ENCODE data around the gene PHYHD1.
A peak's percentile ranks its signal among the peaks of the same experiment; 100 is the strongest.
"Not testable (repeated sequence)": the region's sequence is repeated elsewhere in the genome, so short reads cannot be mapped to it uniquely, and the experiment has no call there.

Gene PHYHD1

GRCh38 chr9:128929560-128929959 lies 8.8 kb downstream of the PHYHD1 start:
- Mint-ChIP-seq H3K4me3 (no peak overlapping the region), H3K4me1 (peaks cover 9% of the 10 kb centered on the region), H3K27ac (no peak overlapping the region), H3K9me3 (no peaks in the 10 kb centered on the region), H3K27me3 (no peaks in the 10 kb centered on the region)
- DNase-seq (no peak), ATAC-seq (no peak)

- H3K27me3 Mint-ChIP-seq, result no peaks in the 10 kb centered on the region
- H3K9me3 Mint-ChIP-seq, result no peaks in the 10 kb centered on the region
- ATAC-seq (no peak), DNase-seq (no peak)
- H3K4me3 Mint-ChIP-seq, result no peak overlapping the region
- H3K27ac Mint-ChIP-seq, result peak overlapping the region in 1 of 2 donors; percentile 19
- H3K4me1 Mint-ChIP-seq, result no peaks in the 10 kb centered on the region
These were observed 12.9 kb downstream of the PHYHD1 start for GRCh38 chr9:128933731-128934130.

GRCh38 chr9:128936171-128936865 lies 15.5 kb downstream of the PHYHD1 start:
- H3K27ac Mint-ChIP-seq, result no peak overlapping the region
- no peaks in the 10 kb centered on the region for H3K9me3 Mint-ChIP-seq
- H3K4me1 Mint-ChIP-seq, result no peaks in the 10 kb centered on the region
- H3K4me3 Mint-ChIP-seq, result no peak overlapping the region
- DNase-seq (no peak), ATAC-seq (no peak)
- no peaks in the 10 kb centered on the region for H3K27me3 Mint-ChIP-seq

- no peak for ATAC-seq
- no peak overlapping the region for H3K27ac Mint-ChIP-seq
- no peak overlapping the region for H3K4me3 Mint-ChIP-seq
- H3K4me1 Mint-ChIP-seq, result no peaks in the 10 kb centered on the region
- no peaks in the 10 kb centered on the region for H3K27me3 Mint-ChIP-seq
- H3K9me3 Mint-ChIP-seq, result no peaks in the 10 kb centered on the region
- no peak for DNase-seq
These were observed 16.8 kb downstream of the PHYHD1 start for GRCh38 chr9:128937310-128938165.

- no peaks in the 10 kb centered on the region for H3K9me3 Mint-ChIP-seq
These were observed 19.6 kb downstream of the PHYHD1 start for GRCh38 chr9:128940271-128940921.

GRCh38 chr9:128940946-128941755 lies 20.4 kb downstream of the PHYHD1 start:
- ATAC-seq (no peak), DNase-seq (no peak)
- Mint-ChIP-seq H3K4me1 (peaks cover 17% of the 10 kb centered on the region), H3K9me3 (no peaks in the 10 kb centered on the region), H3K27me3 (no peaks in the 10 kb centered on the region), H3K27ac (no peak overlapping the region), H3K4me3 (no peak overlapping the region)

More at GRCh38 chr9:128940271-128940921, 19.6 kb downstream of the PHYHD1 start:
- Mint-ChIP-seq H3K27ac (no peak overlapping the region), H3K27me3 (no peaks in the 10 kb centered on the region), H3K4me3 (no peak overlapping the region), H3K4me1 (peaks cover 9% of the 10 kb centered on the region)
- DNase-seq, result no peak
- no peak for ATAC-seq

GRCh38 chr9:128943832-128944620 lies 23.2 kb downstream of the PHYHD1 start:
- Mint-ChIP-seq H3K4me3 (no peak overlapping the region), H3K27ac (peak overlapping the region in 1 of 2 donors; percentile 27), H3K4me1 (peaks cover 40% of the 10 kb centered on the region), H3K27me3 (no peaks in the 10 kb centered on the region), H3K9me3 (no peaks in the 10 kb centered on the region)
- DNase-seq (no peak), ATAC-seq (no peak)

GRCh38 chr9:128944966-128945365 lies 24.2 kb downstream of the PHYHD1 start:
- H3K9me3 Mint-ChIP-seq, ATAC-seq, DNase-seq, H3K27me3 Mint-ChIP-seq, H3K4me3 Mint-ChIP-seq, H3K27ac Mint-ChIP-seq: not testable (repeated sequence)
- H3K4me1 Mint-ChIP-seq, result peaks cover 46% of the 10 kb centered on the region

- no peak for ATAC-seq
- Mint-ChIP-seq H3K4me1 (peaks cover 51% of the 10 kb centered on the region), H3K9me3 (no peaks in the 10 kb centered on the region)
These were observed 25.2 kb downstream of the PHYHD1 start for GRCh38 chr9:128945798-128946501.

GRCh38 chr9:128946571-128947276 lies 25.9 kb downstream of the PHYHD1 start:
- Mint-ChIP-seq H3K4me1 (peaks cover 54% of the 10 kb centered on the region), H3K9me3 (no peaks in the 10 kb centered on the region), H3K27ac (peak overlapping the region; percentile 98 to 100), H3K27me3 (no peaks in the 10 kb centered on the region), H3K4me3 (peak overlapping the region; percentile 99)
- DNase-seq (no peak), ATAC-seq (peak; percentile 37)

More at GRCh38 chr9:128945798-128946501, 25.2 kb downstream of the PHYHD1 start:
- Mint-ChIP-seq H3K4me3 (peak overlapping the region; percentile 99), H3K27me3 (no peaks in the 10 kb centered on the region), H3K27ac (peak overlapping the region; percentile 65 to 83)
- no peak for DNase-seq

GRCh38 chr9:128947277-128947526 lies 26.4 kb downstream of the PHYHD1 start:
- H3K27ac Mint-ChIP-seq, result peak overlapping the region; percentile 98 to 100
- no peaks in the 10 kb centered on the region for H3K27me3 Mint-ChIP-seq

GRCh38 chr9:128947527-128948301 lies 26.9 kb downstream of the PHYHD1 start, which contains the start of the genes DOLK and NUP188:
Gene DOLK, minus strand, starts transcription at chr9:128947603. Its CDS starts 300 bp downstream, at chr9:128947303.
Gene NUP188, plus strand, starts transcription at chr9:128947699. Its CDS starts 21 bp downstream, at chr9:128947720.
- Mint-ChIP-seq H3K27me3 (no peaks in the 10 kb centered on the region), H3K4me3 (peak within 1 kb of the TSS; percentile 99), H3K27ac (peak within 1 kb of the TSS; percentile 98 to 100), H3K4me1 (peaks cover 58% of the 10 kb centered on the region), H3K9me3 (no peaks in the 10 kb centered on the region)
- DNase-seq (peak; percentile 98 to 99), ATAC-seq (peak; percentile 87)

More at GRCh38 chr9:128947277-128947526, 26.4 kb downstream of the PHYHD1 start:
- Mint-ChIP-seq H3K4me3 (peak overlapping the region; percentile 99), H3K4me1 (peaks cover 54% of the 10 kb centered on the region), H3K9me3 (no peaks in the 10 kb centered on the region)
- DNase-seq (no peak), ATAC-seq (peak; percentile 44)

GRCh38 chr9:128961403-128961802 lies 40.6 kb downstream of the PHYHD1 start:
- ATAC-seq, result not testable (repeated sequence)

More at GRCh38 chr9:128961403-128961802, 40.6 kb downstream of the PHYHD1 start:
- not testable (repeated sequence) for H3K27ac Mint-ChIP-seq, DNase-seq, H3K9me3 Mint-ChIP-seq, H3K4me3 Mint-ChIP-seq, H3K4me1 Mint-ChIP-seq, H3K27me3 Mint-ChIP-seq
